Transverse colon (tissue), 4 donors: ENCODE measurements around the gene PRKCQ. TPM values are rescaled to one million over a fixed set of nuclear protein-coding genes. Genes with fewer than 3 reads are reported as not detected.

Experiments used
- DNase-seq: peaks from one replicate; pipeline ENCODE4 v3.0.0-alpha.2; 2019
- H3K27ac ChIP-seq, 4 donors: fragments of 200-600 bp; sonication (generic); 2 replicates each; pipeline ENCODE4 v1.5.1; 2016 to 2018; ENCODE audit warnings: inconsistent platforms in 4 of 4
- H3K27me3 ChIP-seq: fragments of 200-600 bp; sonication (generic); 2 replicates; pipeline ENCODE4 v1.5.1; 2017; ENCODE audit warnings: inconsistent platforms
- H3K36me3 ChIP-seq, 4 donors: fragments of 200-600 bp; sonication (generic); 2 replicates each; pipeline ENCODE4 v1.5.1; 2017 to 2019; ENCODE audit warnings: inconsistent platforms in 4 of 4
- H3K4me1 ChIP-seq, 4 donors: fragments of 200-600 bp; sonication (generic); 2 replicates each; pipeline ENCODE4 v1.5.1; 2017 to 2020; ENCODE audit warnings: inconsistent platforms in 4 of 4
- H3K4me3 ChIP-seq, 4 donors: fragments of 200-600 bp; sonication (generic); 1 replicate in 1 of 4; 2 replicates in 3 of 4; pipeline versions ENCODE4 v1.5.1 to v1.6.1; 2017 to 2019; ENCODE audit warnings: inconsistent platforms in 4 of 4
- H3K9me3 ChIP-seq, 2 donors: fragments of 200-600 bp; sonication (generic); 2 replicates each; pipeline ENCODE4 v1.5.1; 2017 to 2019; ENCODE audit warnings: inconsistent platforms in 2 of 2
- CTCF ChIP-seq, 5 experiments: fragments of 200-600 bp in 3 of 5; fragments of 450-650 bp in 2 of 5; sonication (generic) in 3 of 5; IDR thresholded peaks; 1 replicate in 2 of 5; 2 replicates in 3 of 5; pipeline ENCODE4 v1.5.1; 2016 to 2017; ENCODE audit warnings: antibody characterized with exemption in 5 of 5, inconsistent platforms in 3 of 5, mild to moderate bottlenecking in 2 of 5, moderate library complexity in 1 of 5
- EP300 ChIP-seq: sonication (generic); formaldehyde crosslinking; IDR thresholded peaks from one replicate; pipeline ENCODE4 v1.6.1; 2017; ENCODE audit warnings: antibody characterized with exemption, low read depth
- POLR2A ChIP-seq: fragments of 450-650 bp; IDR thresholded peaks from one replicate; pipeline ENCODE4 v1.6.1; 2016; ENCODE audit warnings: antibody characterized with exemption, mild to moderate bottlenecking, moderate library complexity
- POLR2AphosphoS5 ChIP-seq, 3 donors: sonication (generic); formaldehyde crosslinking; IDR thresholded peaks; one replicate each; pipeline ENCODE4 v1.6.1; 2016; ENCODE audit warnings: antibody characterized with exemption in 3 of 3
- WGBS, 2 donors: methylation state at CpG; one replicate each; pipeline ENCODE4 v1.1.5; 2018; ENCODE audit warnings: low coverage in 1 of 2; 5-methylcytosine and 5-hydroxymethylcytosine counted together
- in situ Hi-C, 4 donors: fragments of 200-750 bp; cut with MboI; loops; one replicate each; pipeline versions ENCODE4 v1.15.0 to v1.15.1; 2017; ENCODE audit warnings: low sequenced_read_pairs in 3 of 4, low pct_ligation_motif_present in 1 of 4, low pct_unique_long_range_greater_than_20kb in 1 of 4
- intact Hi-C: fragments of 100-400 bp; cut with DNase I; formaldehyde crosslinking; loops from one replicate; pipeline ENCODE4 v1.15.1; 2023; ENCODE audit warnings: low total_unique reads
- total RNA-seq, 4 donors: library from RNA; depleted of rRNA; stranded (reverse); fragments of >200 nt; gene quantifications; one replicate each; pipeline ENCODE4 v1.1.0, GENCODE V29; 2016

PRKCQ gene
- total RNA-seq, 4 donors from 2014 or later, result 0.60 to 2.7 (median 1.2) TPM

GRCh38 chr10:6399879-6400278 is 180.2 kb downstream of the PRKCQ start:
- Histone ChIP-seq H3K27ac (peak overlapping the region in 2 of 4 donors; percentile 6 to 25), H3K27me3 (no peaks in the 10 kb centered on the region), H3K9me3 (no peaks in the 10 kb centered on the region), H3K4me1 (peaks cover 0 to 11% (median 2%) of the 10 kb centered on the region in 4 donors), H3K36me3 (no peaks in the 10 kb centered on the region), H3K4me3 (no peak overlapping the region)
- no peak for DNase-seq
- TF ChIP-seq CTCF (IDR thresholded peaks at IDR 0.05) (no peak), POLR2AphosphoS5 (IDR thresholded peaks at IDR 0.05) (no peak), EP300 (no peak), POLR2A (no peak)
- in situ Hi-C loops, result loop anchor here (5.0 to 25.0 kb wide), 7 partner anchors 163 to 295 kb away; no protein-coding TSS in a partner anchor
- intact Hi-C loops, result loop anchor here (5.0 kb wide), 1 partner anchor 293 kb away; no protein-coding TSS in a partner anchor
- whole genome bisulfite sequencing, 2 donors, result 88% methylated on average over 8 of the region's 8 CpGs; no CpG with 5 or more reads in 1 of the 2 donors

- no peaks in the 10 kb centered on the region for H3K27me3 ChIP-seq
- H3K36me3 ChIP-seq, result no peaks in the 10 kb centered on the region
- peaks cover 0 to 11% (median 2%) of the 10 kb centered on the region in 4 donors for H3K4me1 ChIP-seq
- in situ Hi-C loops (loop anchor here (10.0 to 25.0 kb wide), 5 partner anchors 162 to 294 kb away; no protein-coding TSS in a partner anchor), intact Hi-C loops (no loop called here)
- H3K9me3 ChIP-seq, result no peaks in the 10 kb centered on the region
- TF ChIP-seq CTCF (IDR thresholded peaks at IDR 0.05), result no peak
- TF ChIP-seq POLR2AphosphoS5 (IDR thresholded peaks at IDR 0.05), result no peak
- TF ChIP-seq POLR2A, result no peak
- TF ChIP-seq EP300, result no peak
- H3K4me3 ChIP-seq, result no peak overlapping the region
- 58 to 73% methylated on average over 4 to 5 of the region's 5 CpGs for WGBS, 2 donors
- no peak for DNase-seq
- H3K27ac ChIP-seq, result peak overlapping the region in 2 of 4 donors; percentile 7 to 25
These were observed 180.8 kb downstream of the PRKCQ start for GRCh38 chr10:6399231-6399741.

- Histone ChIP-seq H3K9me3 (no peaks in the 10 kb centered on the region), H3K4me3 (no peak overlapping the region), H3K27ac (no peak overlapping the region), H3K36me3 (no peaks in the 10 kb centered on the region), H3K4me1 (peaks cover 0 to 11% (median 2%) of the 10 kb centered on the region in 4 donors), H3K27me3 (no peaks in the 10 kb centered on the region)
- intact Hi-C loops (no loop called here), in situ Hi-C loops (loop anchor here (10.0 to 25.0 kb wide), 5 partner anchors 161 to 294 kb away; no protein-coding TSS in a partner anchor)
- WGBS, 2 donors, result 60 to 68% methylated on average over 2 of the region's 2 CpGs
- TF ChIP-seq EP300 (no peak), POLR2AphosphoS5 (IDR thresholded peaks at IDR 0.05) (no peak), POLR2A (no peak), CTCF (IDR thresholded peaks at IDR 0.05) (no peak)
- DNase-seq, result no peak
These were observed 181.7 kb downstream of the PRKCQ start for GRCh38 chr10:6398399-6398798.

GRCh38 chr10:6396652-6397051 is 183.4 kb downstream of the PRKCQ start:
- Histone ChIP-seq H3K9me3 (no peaks in the 10 kb centered on the region), H3K27ac (no peak overlapping the region), H3K4me3 (no peak overlapping the region), H3K36me3 (no peaks in the 10 kb centered on the region), H3K4me1 (peaks cover 0 to 7% (median 2%) of the 10 kb centered on the region in 4 donors), H3K27me3 (no peaks in the 10 kb centered on the region)
- in situ Hi-C loops, result loop anchor here (10.0 to 25.0 kb wide), 5 partner anchors 159 to 292 kb away; no protein-coding TSS in a partner anchor
- 76 to 89% methylated on average over 3 to 4 of the region's 4 CpGs for WGBS, 2 donors
- DNase-seq, result no peak
- intact Hi-C loops, result no loop called here
- TF ChIP-seq POLR2A, result no peak
- no peak for TF ChIP-seq CTCF (IDR thresholded peaks at IDR 0.05)
